GM19328 (cell line): ENCODE data around the gene NRP2.

Experiments used
- ATAC-seq: cut with Tn5 transposase; IDR thresholded peaks from one replicate; pipeline ENCODE4 v1.9.1; 2021; ENCODE audit warnings: mild to moderate bottlenecking, moderate library complexity; ENCODE audit not compliant: unreplicated experiment

The NRP2 gene, protein sequence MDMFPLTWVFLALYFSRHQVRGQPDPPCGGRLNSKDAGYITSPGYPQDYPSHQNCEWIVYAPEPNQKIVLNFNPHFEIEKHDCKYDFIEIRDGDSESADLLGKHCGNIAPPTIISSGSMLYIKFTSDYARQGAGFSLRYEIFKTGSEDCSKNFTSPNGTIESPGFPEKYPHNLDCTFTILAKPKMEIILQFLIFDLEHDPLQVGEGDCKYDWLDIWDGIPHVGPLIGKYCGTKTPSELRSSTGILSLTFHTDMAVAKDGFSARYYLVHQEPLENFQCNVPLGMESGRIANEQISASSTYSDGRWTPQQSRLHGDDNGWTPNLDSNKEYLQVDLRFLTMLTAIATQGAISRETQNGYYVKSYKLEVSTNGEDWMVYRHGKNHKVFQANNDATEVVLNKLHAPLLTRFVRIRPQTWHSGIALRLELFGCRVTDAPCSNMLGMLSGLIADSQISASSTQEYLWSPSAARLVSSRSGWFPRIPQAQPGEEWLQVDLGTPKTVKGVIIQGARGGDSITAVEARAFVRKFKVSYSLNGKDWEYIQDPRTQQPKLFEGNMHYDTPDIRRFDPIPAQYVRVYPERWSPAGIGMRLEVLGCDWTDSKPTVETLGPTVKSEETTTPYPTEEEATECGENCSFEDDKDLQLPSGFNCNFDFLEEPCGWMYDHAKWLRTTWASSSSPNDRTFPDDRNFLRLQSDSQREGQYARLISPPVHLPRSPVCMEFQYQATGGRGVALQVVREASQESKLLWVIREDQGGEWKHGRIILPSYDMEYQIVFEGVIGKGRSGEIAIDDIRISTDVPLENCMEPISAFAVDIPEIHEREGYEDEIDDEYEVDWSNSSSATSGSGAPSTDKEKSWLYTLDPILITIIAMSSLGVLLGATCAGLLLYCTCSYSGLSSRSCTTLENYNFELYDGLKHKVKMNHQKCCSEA

DNA sequence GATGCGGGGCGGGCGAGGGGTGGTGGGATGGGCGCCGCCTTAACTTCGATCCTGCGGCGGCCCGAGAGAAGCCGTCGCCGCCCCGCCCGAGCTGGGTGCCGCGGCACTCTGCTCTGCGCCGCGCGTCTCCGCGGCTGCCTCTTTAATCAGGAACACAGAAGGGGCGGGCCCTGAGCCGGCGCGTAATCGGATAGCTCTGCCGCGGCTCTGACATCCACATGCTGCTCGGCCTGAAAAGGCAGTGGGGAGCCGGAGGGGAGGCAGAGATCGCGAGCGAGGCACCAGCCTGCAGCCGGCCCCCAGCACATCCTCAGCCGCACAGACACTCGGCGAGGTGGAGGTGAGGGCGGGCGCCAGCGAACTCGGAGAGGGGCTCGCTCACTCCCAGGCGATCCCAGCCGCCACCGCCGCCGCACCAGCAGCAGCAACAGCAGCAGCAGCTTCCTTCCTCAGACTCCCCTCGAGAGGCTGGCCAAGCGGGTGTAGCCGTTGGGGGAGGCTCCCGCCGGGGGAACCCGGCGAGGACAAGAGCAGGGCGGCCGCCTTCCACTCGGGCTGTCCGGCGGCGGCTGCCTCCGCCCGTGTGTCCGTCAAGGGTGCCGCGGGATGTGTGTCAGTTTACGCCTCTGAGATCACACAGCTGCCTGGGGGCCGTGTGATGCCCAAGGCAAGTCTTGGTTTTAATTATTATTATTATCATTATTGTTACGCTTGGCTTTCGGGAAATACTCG, at the start of gene NRP2:
Gene NRP2 (plus strand): TSS at position 263 of the 732 bp plus-strand sequence. CDS start 790 bp downstream, outside the sequence.
- ATAC-seq: peak; percentile 63

DNA sequence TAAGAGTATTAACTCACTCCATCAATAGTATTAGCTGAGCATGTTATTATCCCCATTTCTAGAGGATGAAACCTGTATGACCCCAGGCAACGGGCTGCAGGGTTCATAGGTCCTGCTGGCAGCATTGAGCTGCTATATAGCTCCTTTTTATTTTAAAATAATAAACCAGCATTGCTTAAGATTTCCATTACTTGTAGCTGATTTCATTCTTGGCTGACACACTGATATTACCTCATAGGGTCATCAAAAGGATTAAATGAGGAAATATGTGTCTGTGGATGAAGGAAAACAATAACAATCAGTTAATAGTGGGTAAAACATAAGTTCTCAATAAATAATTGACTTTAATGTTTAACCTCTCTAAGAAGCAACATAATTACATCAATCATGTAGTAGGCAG, 48.3 kb upstream of the NRP2 start:
- ATAC-seq: no peak

DNA sequence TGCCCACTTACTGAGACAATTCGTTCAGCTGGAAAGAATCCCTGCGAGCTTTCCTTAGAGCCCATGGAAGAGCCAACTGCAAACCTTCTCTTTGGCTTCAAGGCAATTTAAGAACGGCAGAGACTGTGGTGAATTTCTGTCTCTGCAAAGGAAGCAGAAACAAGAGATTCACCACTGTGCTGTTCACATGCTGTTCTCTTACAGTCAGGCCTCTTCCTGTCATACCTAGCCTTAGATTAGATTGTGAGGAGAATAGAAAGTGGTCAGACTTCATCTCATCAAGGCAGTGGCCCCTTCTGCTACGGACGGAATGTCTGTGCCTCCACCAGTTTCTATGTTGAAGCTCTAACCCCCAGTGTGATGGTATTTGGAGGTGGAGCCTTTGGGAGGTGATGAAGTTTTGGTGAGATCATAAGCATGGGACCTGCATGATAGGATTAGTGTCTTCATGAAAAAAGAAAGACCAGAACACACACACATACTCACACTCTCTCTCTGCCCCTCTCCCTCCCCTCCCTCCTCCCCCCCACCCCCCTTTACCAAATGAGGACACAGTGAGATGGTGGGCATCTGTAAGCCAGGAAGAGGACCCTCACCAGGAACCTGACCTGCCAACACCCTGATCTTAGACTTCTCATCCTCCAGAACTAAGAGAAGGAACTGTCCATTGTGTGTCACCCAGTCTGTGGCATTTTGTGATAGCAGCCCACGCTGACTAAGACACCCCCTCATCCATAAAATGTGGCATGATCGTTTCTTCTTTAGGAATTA, 45.6 kb upstream of the NRP2 start:
- ATAC-seq: no peak

DNA sequence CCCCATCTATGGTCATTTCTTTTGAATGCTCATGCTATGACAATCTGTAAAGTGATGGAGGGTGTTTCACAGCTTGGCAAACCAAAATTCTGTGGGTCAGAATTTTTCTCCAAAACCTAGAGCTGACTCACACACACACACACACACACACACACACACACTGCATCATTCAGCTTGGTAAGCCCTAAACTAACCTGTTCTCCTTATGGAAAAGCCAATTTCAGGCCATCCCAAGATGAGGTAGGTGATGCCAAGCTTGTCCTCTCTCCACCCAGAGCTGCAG, 45.0 kb upstream of the NRP2 start:
- ATAC-seq: no peak

DNA sequence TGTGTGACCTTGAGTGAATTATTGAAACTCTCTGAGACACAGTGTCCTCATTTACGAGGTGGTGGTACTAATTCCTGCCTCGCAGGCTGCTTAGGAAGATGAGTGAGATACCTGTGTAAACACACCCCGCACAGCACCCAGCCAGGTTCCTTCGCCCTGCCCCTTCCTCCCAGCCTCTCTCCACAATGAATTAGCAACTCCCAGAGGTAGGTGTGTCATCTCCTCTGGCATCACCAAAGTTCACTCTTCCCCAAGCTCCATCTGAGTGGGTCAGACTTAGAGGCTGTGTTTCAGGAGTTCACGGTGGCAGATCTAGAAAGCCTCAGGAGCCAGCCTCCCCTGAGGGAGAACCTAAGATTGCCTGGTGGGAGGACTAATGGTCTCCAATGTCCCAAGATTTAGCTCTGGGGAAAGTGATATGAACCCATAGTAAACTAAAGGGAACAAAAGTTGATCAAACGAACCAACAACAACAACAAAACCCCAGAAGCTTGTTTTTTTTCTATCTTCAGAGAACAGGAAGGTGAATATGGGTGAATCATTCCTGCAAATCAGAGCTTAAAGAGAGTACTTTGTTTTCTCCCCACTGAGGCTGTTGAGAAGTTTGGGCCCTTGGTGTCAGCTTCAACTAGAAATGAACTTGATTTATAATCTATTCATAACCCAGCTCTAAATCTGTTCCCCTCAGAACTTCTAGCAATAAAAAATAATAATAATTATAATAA, 44.4 kb upstream of the NRP2 start:
- ATAC-seq: no peak

DNA sequence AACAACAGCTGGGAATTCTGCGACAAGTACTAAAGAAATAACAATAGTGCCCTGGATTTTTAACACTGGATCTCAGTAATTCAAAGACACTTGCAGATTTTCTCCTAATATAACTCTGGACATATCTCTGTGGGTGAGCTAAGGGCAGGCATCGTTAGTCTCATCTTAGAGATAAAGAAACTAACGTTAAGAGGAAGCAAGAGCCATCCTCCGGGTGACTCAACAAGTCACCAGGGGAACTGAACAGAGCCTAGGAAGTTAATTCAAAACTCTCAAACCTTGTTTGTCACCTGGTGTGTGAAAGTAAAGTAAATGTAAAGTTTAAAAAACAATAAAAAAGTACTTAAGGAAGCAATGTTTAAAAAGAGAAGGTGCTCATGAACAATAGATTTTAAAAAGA, 41.6 kb upstream of the NRP2 start:
- no peak for ATAC-seq

DNA sequence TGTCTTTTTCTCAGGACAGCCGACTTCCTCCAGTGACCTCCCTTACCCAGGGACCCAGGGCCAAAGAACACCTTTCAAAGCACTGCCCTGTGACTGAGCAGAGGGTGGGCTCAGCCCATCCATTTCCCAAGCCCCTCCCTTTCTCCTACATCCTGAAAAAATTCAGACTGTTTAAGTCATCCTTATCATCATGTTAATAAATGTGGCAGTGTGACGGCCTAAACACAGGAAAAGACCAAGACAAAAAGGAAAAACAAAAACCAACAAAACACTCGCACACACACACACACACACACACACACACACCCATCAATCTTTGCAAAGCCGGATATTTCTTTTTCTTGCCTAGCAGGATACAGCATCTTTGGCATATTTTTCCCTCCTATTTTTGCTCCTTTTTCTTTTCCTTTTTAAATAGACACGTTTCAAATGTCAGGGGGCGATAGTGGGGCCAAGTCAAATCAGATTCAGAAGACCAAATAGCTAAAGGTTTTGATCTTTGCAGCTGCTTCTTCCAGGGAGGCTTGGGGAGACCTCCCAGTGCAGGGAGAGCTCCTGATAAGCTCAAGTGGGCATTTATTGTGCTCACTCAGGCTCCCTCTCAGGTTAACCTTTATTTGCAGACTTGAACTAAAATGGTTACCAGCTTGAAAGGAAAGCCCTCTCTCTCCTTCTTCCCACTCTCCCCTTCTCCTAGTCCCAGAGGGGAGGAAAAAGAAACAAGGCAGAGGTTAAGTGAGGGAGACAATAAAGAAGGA, 39.5 kb upstream of the NRP2 start:
- ATAC-seq: no peak

DNA sequence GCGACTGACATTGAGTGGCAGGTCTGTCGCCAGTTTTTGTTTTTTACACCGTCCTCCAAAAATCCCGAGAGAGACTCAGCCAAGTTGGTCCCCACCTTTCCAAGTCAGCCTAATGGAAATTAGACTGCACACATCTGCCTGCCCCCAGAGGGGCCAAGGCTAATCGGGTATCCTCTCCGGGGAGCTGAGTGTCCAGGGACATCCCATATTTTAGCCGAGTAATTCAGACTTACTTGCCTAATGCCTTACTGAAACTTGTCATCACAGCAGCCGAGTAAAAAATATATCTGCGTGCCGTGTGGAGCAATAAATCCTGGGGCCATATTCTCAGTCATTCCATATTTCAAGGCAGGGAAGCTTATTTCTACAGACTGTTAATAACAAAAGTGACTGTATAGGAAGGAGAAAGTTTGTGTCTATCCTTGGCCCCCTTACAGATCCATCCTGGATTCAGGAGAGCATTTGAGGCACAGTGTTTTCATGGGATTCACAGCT, 38.9 kb upstream of the NRP2 start:
- ATAC-seq: no peak

DNA sequence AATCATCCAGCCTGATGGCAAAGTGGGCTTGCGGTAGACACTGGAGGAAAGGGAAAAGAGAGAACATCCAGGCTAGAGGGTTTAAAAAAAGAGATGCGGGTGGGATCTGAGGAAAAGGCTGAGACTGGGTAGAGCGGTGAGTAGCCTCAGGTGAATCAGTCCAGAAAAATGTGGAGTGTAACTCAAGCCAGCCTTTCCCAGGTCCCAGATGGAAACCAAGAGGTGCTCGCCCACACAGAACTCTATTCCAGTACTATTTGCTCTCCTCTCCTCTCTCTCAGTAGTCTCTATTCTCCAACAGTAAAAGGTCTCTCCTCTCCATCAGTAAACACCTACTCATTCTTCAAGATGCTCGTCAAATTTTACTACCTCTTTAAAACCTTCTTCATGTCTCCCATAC, 38.3 kb upstream of the NRP2 start:
- ATAC-seq: no peak

DNA sequence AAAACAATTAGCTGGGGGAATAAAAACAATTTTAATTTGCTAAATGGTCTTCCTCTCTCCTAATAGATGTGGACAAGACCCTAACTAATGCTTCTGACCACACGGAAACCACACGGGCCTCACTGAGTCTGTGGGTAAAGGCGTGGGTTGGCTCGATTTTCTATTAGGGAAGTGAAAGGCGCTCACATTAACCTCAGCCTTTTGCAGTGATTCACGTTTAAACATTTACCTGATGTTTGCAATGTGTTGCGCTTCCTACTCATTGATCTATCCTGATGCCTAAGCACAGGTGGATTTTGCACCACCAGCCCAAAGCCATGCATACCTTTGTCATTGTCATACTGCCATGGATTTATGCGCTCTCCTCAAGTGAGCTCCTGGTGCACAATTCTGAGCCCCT, 35.6 kb upstream of the NRP2 start:
- ATAC-seq: peak; percentile 98

DNA sequence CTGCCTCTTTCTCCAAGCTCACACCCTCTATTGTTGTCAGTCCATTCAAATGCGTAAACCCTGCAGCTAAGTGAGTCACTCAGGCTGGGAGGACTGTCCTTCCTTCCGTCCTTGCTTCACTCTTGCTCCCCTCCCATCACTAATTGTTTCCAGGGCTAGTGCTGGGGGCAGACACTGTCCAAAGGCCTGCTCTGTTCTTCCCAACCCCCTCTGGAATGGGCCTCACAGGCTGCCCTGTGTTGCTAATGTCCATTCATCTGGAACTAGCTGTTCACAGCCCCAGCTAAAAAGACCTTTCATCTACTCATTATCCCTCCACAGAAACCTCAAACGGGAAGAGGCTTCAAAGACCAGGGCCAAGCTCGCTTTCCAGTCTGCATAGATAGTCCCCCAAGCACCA, 31.9 kb upstream of the NRP2 start:
- ATAC-seq: no peak

DNA sequence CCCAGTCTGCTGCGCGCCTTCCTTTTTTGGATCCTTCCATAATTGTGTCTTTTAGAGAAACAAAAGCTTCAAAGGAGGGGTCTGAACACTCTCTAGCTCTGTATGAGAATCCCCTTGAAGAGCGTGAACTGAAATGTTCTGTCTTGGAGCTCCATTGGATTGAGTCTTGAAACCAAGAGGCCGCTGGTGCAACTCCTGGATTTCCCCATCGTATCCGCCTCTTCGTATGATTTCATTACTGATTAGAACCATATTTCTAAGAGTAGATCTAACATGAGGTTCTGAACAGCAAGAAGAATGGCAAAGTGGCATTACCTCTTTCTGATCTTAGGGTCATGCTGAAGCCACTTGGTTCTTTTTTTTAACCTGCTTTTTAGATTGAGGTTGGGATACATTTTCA, 31.4 kb upstream of the NRP2 start:
- ATAC-seq: no peak

DNA sequence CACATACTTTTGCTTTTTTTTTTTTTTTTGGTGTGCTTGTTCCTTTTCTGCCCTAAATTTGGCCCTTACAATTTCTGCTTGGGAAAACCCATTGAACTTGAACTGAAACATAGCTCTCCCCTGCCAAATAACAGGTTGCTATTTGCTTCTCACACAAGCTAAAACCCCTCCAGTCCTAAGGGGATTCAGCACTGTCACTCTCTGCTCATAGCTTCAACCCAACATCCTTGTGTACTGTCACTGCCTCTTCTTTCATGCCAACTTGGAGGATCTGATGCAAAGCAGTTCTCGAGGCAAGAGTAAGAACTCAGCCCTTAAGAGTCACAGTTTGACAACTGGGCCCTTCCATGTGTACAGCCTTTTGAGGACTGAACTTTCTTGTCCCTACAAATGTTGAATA, 30.6 kb upstream of the NRP2 start:
- ATAC-seq: no peak

DNA sequence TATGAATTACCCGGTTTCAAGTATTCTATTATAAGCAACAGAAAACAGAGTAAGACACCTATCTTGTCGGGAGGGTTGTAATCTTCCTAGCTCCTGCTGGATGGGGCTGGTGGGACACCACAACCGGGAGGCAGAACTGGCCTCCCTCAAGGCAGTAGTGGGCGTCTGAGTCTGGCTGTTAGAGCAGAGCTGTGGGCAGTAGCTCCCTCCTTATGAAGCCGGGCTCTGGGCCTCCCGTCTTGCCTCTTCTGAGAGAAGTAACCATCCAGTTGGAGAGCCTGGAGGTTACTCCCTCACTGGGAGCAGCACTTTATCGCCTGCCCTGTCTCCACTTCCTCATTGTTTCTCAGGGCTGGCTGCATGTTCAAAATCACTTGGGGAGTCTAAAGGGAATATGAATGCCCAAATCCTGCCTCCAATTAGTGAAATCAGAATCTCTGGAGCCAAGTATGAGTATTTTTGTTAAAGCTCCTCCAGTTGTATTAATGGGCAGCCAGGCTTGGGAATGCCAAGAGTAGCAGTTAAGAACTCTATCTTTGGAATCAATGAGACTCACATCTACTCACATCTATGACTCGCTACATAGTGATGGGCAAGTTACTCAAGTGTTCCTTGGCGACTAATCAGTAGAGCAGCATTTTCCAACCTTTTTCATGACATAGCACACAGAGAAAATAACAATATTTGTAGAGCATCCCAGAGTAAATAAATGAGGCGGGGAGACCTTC, 27.3 kb upstream of the NRP2 start:
- no peak for ATAC-seq

DNA sequence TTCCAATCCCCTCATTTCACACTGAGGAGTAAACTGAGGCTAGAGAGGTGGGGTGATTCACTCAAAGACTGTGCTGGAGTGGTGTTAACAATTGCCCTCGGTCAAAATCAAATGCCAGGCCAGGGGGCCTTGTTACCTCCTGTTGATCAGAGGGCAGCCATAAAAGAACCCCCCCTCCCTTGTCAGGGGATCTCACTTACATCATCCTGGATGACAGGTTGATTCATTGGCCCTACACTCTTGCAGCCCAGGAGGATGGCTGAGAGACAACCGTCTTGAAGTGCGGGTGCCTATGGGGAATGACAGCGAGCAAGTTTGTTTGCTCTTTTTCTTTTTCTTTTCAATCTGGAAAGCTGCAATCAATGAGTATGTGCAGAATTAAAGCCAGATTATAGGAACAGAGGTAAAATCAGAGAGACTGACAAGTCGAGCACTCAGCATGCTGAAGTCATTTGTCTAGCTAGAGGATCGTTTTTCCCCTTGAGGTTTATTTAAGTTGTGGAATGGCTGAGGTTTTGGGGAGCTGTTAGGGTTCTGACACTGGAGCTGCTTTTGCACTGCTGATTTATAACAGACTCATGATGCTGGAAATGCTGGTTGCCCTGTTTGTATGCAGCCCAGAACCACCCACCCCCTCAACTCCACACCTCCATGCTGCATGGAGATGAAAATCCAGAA, 26.4 kb upstream of the NRP2 start:
- no peak for ATAC-seq

DNA sequence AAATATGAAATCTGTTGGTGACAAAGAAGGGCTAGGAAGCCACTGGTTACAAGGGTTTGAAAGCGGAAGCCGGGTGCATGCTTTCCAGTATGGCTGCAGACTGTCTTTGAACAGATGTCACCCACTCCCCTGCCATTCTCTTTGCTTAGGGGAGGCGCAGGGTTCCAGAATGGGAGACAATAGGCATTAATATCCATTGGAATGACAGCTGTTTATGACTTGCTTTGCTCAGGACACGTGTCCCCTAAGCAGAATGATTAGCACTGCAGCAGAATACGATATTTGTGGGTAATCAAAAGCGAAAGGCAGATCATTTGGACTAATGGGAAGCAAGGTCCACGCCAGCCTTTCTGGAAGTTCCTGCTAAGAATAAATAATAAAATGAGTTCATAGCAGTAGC, 25.8 kb upstream of the NRP2 start:
- ATAC-seq: no peak

DNA sequence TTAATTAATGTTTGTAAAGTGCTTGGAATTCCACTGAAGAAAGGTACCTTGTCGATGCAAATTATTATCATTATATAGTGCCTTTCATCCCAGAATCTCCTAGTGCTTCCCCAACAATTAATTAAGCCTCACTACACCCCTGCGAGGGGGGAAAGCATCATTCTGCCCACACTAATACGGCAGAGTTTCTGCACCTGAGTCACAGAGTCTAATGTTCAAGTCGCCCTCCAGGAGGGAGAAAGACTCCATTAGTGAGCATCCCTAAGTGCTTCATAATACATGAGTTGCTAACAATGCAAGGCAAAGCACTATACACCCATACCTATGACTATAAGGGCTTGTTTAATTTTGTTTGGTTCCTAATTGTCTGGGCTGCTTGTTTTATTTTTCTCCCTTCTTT, 25.4 kb upstream of the NRP2 start:
- no peak for ATAC-seq

DNA sequence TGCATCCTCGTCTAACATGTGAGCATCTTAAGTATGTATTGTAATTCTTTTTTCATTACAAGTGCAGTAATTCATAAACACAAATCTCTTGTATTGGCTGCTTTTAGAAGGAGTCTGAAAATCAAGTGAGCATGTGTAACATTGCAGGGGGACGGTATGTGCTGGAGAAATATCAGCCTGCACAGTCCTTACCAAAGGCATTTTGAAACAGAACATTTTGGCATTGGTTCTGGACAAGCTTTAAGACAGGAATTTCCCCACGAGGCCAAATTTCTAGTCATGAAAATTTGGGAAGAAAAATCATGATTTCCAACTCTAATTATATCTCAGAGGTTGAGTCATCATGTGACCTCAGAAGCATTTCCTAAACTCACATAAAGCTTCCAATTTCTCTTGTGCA, 24.7 kb upstream of the NRP2 start:
- ATAC-seq: no peak
